Iris pigment epithelial cell (primary cell): ENCODE measurements around the gene IGBP1.
A peak's percentile ranks its signal among the peaks of the same experiment; 100 is the strongest.
"Not testable (repeated sequence)": the region's sequence is repeated elsewhere in the genome, so short reads cannot be mapped to it uniquely, and the experiment has no call there.

Experiments
- DNase-seq: peaks from one replicate; pipeline ENCODE4 v3.0.0-alpha.2; 2011; ENCODE audit warnings: low read depth

IGBP1 gene

GRCh38 chrX:70133303-70134115, at the start of gene IGBP1:
Gene IGBP1, plus strand, starts transcription at chrX:70133447. Its CDS starts 501 bp downstream, at chrX:70133948.
- peak; percentile 86 for DNase-seq

- no peak for DNase-seq
Observed at GRCh38 chrX:70084592-70085240, 48.5 kb upstream of the IGBP1 start.

GRCh38 chrX:70087857-70088630, 45.2 kb upstream of the IGBP1 start:
- peak; percentile 17 for DNase-seq

DNA sequence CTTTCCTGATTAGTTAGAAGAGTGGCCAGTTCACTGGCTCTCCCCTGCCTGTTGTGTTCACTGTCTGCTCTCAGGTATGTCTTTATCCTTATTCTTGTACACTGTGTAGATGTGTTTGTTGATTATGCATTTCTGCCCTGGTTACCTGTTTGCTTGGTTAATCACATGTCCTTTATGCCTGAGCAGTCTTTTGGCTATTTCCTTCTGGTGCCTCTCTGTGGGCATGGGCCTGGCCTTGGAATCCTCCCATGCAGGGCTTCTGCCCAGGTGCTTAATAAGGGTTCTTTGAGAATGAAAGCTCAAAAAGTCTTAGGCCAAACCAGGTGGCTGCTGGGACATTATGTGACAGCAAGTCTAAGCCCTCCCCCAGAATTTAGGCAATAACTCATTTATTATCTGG, 44.5 kb upstream of the IGBP1 start:
- no peak for DNase-seq

DNA sequence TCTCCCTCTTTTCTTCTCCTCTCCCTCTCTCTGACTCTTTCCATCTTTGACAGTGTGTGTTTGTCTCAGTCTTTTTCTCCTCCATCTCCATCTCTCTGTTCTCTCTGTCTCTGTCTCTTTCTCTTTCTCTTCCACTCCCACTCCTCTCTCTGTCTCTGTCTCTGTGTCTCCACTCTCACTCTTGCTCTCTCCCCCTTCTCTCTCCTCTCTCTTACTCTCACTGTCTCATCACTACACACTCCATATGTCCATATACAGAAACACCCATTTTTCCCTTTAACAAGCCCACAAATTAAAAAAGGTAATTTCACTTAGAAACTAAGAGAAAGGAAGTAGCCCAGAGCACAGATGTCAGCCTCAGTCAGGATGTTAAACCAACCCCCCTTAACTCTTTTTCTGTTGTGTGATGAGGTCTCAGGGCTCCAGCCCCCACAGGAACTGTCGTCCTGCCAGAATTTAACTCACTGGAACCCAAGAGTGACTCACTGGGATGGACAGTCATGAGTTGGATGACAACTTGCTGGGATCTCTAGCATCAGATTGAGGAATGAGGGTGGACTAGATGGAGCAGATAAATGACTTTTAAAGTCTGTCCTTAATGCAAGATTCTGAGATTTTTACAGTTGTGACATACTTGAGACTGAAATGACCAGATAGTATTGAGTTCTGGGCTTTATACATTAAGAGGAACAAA, 43.5 kb upstream of the IGBP1 start:
- peak; percentile 2 for DNase-seq

DNA sequence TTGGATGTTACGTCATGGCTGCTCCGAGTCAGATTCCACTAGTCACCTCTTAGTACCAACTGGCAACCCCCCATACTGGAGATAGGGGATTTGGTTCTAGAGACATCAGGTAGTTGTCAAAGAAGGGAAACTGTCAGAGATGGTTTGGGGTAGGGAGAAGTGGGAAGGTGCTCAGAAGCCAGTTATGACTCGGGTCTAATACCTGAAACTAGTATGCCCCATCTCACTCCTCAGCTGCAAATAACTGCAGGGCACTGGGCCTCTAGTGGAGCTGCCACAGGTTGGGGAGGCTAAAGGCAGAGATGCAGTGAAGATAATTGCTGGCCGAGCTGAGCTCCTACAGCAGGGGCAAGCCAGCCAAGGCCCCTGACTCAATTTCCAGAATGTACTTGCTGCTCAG, 41.0 kb upstream of the IGBP1 start:
- DNase-seq = no peak

DNA sequence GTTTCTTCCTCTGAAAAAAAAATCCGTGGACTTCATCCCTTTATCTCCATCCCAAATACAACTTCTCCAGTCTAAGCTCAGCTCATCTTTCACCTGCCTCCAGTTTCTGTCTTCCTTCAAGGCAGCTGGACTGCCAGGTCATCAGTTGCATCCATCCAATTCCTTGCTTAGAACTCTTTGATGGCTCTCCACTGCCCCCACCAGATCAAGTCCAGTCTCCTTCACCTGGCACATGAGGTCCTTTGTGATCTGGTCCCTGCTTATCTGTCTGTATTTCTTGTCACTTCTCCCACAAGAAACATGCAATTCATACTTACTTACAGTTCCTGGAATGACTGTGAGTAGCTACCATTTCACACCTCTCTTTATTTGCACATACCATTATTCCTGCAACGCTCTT, 37.2 kb upstream of the IGBP1 start:
- peak; percentile 17 for DNase-seq

DNA sequence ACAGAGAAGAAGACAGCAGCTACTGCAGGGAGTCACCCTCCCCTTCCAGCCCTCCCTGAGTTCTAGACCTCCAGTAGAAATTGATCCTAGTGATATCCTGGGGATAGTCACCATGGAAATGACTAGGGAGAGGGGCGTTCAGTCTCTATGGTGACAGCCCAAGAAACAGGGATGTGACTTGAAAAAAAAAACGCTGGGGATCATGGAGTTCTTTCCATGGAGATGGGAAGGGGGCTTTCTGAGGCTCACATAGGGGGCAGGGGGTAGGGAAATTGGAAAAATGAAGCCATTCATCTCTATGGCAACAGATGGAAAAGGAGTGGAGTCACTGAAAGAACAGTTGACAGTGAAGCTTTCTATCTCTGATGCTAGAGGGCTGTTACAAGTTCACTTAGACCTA, 28.0 kb upstream of the IGBP1 start:
- no peak for DNase-seq

GRCh38 chrX:70111436-70112026, 21.7 kb upstream of the IGBP1 start:
- DNase-seq = not testable (repeated sequence)

DNA sequence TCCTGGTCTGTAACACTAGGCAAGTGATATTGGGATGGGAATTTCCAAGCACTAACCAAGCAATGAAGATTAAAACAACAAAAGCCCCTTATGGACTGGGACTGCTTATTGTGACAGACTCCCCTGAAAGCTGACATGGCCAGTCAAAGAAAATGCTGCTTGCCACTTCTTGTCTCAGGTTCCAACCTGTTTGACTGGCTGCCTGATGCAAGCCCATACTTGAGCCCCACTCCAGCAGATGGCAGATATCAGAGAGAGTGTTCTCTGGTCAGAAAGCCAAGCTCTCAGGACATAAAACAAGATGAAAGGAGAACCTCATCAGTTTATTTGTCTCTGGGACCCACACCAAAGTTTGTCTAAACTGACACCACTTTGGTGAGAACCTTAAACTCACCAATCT, 15.5 kb upstream of the IGBP1 start:
- DNase-seq = no peak

DNA sequence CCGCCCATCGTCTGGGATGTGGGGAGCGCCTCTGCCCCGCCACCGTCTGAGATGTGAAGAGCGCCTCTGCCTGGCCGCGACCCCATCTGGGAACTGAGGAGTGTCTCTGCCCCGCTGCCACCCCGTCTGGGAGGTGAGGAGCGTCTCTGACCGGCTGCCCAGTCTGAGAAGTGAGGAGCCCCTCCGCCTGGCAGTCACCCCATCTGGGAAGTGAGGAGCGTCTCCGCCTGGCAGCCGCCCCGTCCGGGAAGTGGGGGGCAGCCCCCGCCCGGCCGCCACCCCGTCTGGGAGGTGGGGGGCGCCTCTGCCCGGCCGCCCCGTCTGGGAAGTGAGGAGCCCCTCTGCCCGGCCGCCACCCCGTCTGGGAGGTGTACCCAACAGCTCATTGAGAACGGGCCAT, 10.2 kb upstream of the IGBP1 start:
- DNase-seq = not testable (repeated sequence)

- no peak for DNase-seq
Observed at GRCh38 chrX:70124678-70125077, 8.6 kb upstream of the IGBP1 start.

- DNase-seq = no peak
Observed at GRCh38 chrX:70128071-70128470, 5.2 kb upstream of the IGBP1 start.

DNA sequence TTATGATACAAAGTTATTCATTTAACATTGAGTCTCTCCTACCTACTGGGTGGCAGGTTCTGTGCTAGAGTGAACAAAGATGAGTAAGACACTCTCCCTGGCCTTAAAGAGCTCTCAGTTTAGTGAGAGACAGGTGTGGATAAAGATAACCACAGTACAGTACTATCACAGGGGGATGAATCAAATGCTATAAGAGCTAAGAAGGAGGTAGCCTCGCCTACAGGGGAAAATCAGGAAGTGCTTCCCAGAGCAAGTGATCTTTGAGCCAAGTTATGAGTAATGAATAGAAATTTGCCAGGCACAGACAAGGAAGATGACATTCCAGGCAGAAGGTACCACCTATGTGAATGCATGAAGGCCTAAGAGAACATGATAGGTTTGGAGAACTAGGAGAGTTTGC, 3.4 kb upstream of the IGBP1 start:
- DNase-seq = no peak

GRCh38 chrX:70132224-70132623, 1.0 kb upstream of the IGBP1 start:
- no peak for DNase-seq

DNA sequence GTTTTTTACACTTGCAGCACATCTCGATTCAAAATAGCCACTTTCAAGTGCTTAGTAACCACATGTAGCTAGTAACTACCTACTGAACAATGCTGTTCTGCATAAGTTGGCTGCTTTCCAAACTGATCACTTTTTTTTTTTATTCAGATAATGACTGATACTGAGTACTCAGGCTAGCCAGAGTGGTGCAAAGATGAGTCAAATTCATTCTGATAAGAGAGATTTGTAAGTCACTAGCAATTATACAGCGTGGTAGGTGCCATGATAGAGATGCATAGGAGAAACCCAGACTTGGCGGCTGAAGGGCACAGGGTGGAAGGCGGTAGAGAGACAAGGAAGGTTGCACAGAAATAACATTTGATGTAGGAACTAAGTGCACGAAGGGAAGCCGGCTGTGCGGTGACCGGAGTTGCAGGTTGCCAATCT, 357 bp upstream of the IGBP1 start:
- DNase-seq = no peak

DNA sequence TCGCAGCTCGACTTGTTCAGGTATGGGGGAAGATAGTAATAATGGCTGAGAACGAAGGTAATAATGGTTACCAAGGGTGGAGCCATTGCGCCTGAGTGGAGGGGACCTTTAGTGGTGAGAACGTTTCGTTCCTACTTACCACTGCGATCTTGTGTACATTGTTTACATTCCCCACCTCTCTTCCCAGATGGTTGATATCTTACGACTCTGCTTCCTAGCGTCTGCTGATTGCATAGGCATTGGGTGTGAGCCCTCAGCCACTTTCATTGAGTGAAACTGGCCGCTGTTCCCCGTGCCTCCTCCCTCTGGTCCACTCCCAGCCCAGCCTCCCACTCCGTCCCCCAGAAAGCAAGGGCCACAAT, 850 bp downstream of the IGBP1 start:
- DNase-seq = peak; percentile 41

DNA sequence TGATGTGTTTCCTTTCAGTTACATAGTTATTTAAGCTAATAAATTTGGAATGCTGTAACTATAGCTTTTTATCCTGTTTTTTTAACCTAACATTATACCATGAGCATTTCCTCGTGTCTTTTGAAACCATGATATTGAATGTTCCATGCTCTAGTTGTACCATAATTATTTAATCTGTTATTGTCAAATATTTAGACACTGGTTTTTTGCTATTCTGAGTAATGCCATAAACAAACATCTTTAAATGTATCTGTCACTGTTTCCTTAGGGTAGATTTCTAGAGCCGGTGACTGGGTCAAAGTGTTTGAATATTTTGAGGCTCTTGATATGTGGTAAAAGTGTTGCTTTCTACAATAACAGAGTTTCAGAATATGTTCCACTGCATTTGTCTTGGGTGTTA, 5.4 kb downstream of the IGBP1 start:
- no peak for DNase-seq

DNA sequence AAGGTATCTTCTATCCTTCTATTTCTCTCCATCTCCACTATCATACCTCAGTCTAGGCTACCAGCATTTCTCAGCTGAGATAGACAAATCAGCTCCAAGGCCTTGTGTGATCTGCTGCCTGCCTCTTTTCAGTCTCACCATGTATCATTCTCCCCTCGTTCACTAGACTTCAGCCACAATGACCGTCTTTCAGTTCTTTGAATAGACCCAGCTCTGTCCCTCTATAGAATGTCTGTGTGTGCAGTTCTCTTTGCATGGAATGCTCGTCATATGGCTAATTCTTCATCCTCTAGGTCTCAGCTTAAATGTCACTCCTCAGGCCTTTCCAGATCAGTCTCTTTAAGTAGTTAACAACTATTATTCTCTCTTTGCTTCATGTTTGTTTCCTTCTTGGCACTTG, 6.5 kb downstream of the IGBP1 start:
- no peak for DNase-seq

GRCh38 chrX:70141373-70141772, 8.1 kb downstream of the IGBP1 start:
- no peak for DNase-seq

- DNase-seq = peak; percentile 80
Observed at GRCh38 chrX:70166601-70167590, 33.6 kb downstream of the IGBP1 start.
